Measurements from ENCODE around the gene GOLGA8G.
"Not testable (repeated sequence)": the region's sequence is repeated elsewhere in the genome, so short reads cannot be mapped to it uniquely, and the experiment has no call there.

Gene GOLGA8G

GRCh38 chr15:28532954-28533353, at the start of gene GOLGA8G:
Gene GOLGA8G (minus strand): TSS chr15:28532971. CDS start chr15:28532909, 62 bp downstream.
- DNase-seq = not testable (repeated sequence)

- not testable (repeated sequence) for DNase-seq
Observed at GRCh38 chr15:28573351-28573750, 40.6 kb upstream of the GOLGA8G start.

- not testable (repeated sequence) for DNase-seq
Observed at GRCh38 chr15:28553268-28553667, 20.5 kb upstream of the GOLGA8G start, which contains the start of gene GOLGA6L25. Gene GOLGA6L25 (plus strand): TSS chr15:28553568. CDS start chr15:28553629, 61 bp downstream.

- DNase-seq = not testable (repeated sequence)
Observed at GRCh38 chr15:28515208-28515607, 17.6 kb downstream of the GOLGA8G start.

GRCh38 chr15:28514128-28514527, 18.6 kb downstream of the GOLGA8G start:
- DNase-seq = not testable (repeated sequence)

- not testable (repeated sequence) for DNase-seq
Observed at GRCh38 chr15:28508217-28508889, 24.4 kb downstream of the GOLGA8G start.

GRCh38 chr15:28481340-28481739, 51.4 kb downstream of the GOLGA8G start:
- DNase-seq = not testable (repeated sequence)

Data from activated naive CD4-positive, alpha-beta T cell treated with Interleukin-2 at 50 U/mL for 16 hours (primary cell).